Body of pancreas (tissue), 4 donors: ENCODE results near the gene SKI.

Source experiments
- POLR2A ChIP-seq, 3 donors: fragments of 450-650 bp; IDR thresholded peaks; one replicate each; pipeline ENCODE4 v1.6.1; 2016; ENCODE audit warnings: antibody characterized with exemption in 3 of 3, mild to moderate bottlenecking in 2 of 3
- TF ChIP-seq, protein P1 (sequence below), 7 experiments: fragments of 450-650 bp in 4 of 7; fragments of 200-600 bp in 3 of 7; sonication (generic) in 3 of 7; IDR thresholded peaks; one replicate each; pipeline ENCODE4 v1.5.1; 2016 to 2019; ENCODE audit warnings: antibody characterized with exemption in 7 of 7

DNA sequence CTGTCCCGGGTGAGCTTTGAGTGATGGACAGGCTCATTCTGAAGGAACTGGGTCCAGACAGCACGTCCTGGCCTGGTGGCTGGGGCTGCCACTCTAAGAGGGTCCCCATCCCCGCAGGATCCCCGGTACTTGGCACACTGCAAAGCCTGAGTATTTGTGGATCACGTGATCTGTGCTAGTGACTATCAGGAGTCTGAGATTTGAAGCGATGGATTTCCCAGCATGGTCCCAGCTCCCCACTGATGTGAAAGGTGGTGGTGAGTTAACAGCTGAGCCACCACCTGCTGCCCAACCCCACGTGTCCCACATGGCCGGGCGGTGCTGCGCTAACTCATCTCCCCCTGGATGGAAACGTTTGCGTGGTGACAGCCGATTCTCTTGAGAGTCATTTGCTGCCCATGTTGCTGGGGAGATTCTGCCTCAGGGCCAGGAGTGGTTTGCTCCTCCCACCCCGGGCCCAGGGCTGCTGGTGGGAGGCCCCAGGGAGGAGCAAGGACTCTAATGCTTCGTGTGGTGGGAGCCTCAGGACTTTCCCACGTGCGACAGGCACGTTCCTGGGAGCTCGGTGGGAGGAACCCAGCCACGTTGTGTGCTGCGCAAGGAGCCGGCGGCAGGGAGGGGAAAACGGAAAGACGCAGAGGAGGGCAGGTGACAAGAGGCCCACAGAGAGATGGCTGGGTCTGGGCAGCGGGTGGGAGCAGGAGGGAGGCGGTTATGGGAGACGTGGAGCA, 48.7 kb upstream of the SKI start:
- TF ChIP-seq, protein P1, sequence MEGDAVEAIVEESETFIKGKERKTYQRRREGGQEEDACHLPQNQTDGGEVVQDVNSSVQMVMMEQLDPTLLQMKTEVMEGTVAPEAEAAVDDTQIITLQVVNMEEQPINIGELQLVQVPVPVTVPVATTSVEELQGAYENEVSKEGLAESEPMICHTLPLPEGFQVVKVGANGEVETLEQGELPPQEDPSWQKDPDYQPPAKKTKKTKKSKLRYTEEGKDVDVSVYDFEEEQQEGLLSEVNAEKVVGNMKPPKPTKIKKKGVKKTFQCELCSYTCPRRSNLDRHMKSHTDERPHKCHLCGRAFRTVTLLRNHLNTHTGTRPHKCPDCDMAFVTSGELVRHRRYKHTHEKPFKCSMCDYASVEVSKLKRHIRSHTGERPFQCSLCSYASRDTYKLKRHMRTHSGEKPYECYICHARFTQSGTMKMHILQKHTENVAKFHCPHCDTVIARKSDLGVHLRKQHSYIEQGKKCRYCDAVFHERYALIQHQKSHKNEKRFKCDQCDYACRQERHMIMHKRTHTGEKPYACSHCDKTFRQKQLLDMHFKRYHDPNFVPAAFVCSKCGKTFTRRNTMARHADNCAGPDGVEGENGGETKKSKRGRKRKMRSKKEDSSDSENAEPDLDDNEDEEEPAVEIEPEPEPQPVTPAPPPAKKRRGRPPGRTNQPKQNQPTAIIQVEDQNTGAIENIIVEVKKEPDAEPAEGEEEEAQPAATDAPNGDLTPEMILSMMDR (IDR thresholded peaks at IDR 0.05), result no peak
- TF ChIP-seq POLR2A (IDR thresholded peaks at IDR 0.05), result no peak
